Colonic mucosa (tissue), 4 donors: ENCODE measurements around the gene TARDBP. TPM values are rescaled to one million over a fixed set of nuclear protein-coding genes. Genes with fewer than 3 reads are reported as not detected.

Experiments used
- DNase-seq: peaks from one replicate; pipeline ENCODE4 v3.0.0-alpha.2; 2020
- H3K27ac ChIP-seq: fragments of 200-600 bp; one replicate; pipeline ENCODE4 v1.8.0; 2021
- H3K27me3 ChIP-seq: fragments of 200-600 bp; one replicate; pipeline ENCODE4 v1.8.0; 2021
- H3K36me3 ChIP-seq: fragments of 200-600 bp; one replicate; pipeline ENCODE4 v1.8.0; 2021
- H3K4me1 ChIP-seq: fragments of 200-600 bp; one replicate; pipeline ENCODE4 v1.8.0; 2021; ENCODE audit warnings: mild to moderate bottlenecking
- H3K4me3 ChIP-seq: fragments of 200-600 bp; one replicate; pipeline ENCODE4 v1.8.0; 2021
- H3K9ac ChIP-seq, 2 donors: one replicate each; pipeline ENCODE4 v1.7.0; 2013; ENCODE audit warnings: control low read depth in 2 of 2, low read depth in 2 of 2, low read length in 2 of 2
- H3K9me3 ChIP-seq: fragments of 200-600 bp; one replicate; pipeline ENCODE4 v1.8.0; 2021
- CTCF ChIP-seq: fragments of 200-600 bp; IDR thresholded peaks from one replicate; pipeline ENCODE4 v1.8.0; 2022; ENCODE audit warnings: antibody characterized with exemption, mild to moderate bottlenecking
- intact Hi-C: fragments of 100-400 bp; cut with DNase I; formaldehyde crosslinking; loops from one replicate; pipeline ENCODE4 v1.14.1; 2022
- total RNA-seq, 2 donors: library from RNA; stranded (reverse); fragmentation: NEBNext Ultra II Directional in 1 of 2; extraction: Animal tissue kit (Norgen Biotek cat#: 25700) in 1 of 2; gene quantifications; one replicate each; pipeline ENCODE4 v1.2.1, GENCODE V29; 2021
- donor health status: healthy.
- donor health status: DM: no; HTN: no; CAD: no.
- donor health status: DM: no; HTN: no; CAD: no.

The TARDBP gene
- 100 to 1,000 TPM; 126 to 178 TPM for total RNA-seq

- peak within 1 kb of the TSS; percentile 86 to 99 for H3K9ac ChIP-seq
- peak within 1 kb of the TSS; percentile 100 for H3K4me3 ChIP-seq
- H3K9me3 ChIP-seq, result no peaks in the 10 kb centered on the region
- H3K27me3 ChIP-seq, result no peaks in the 10 kb centered on the region
- intact Hi-C loops, result no loop called here
- no peak for TF ChIP-seq CTCF
- peaks cover 17% of the 10 kb centered on the region for H3K36me3 ChIP-seq
- peak within 1 kb of the TSS; percentile 98 for H3K27ac ChIP-seq
- H3K4me1 ChIP-seq, result peaks cover 14% of the 10 kb centered on the region
- peak; percentile 90 for DNase-seq
These were observed at the start of gene TARDBP for GRCh38 chr1:11012260-11013159. TSS of gene TARDBP (plus strand) at chr1:11012654. CDS start at chr1:11013728, 1,074 bp downstream.

GRCh38 chr1:10965546-10966226 is 46.8 kb upstream of the TARDBP start:
- H3K9ac ChIP-seq, result peak overlapping the region in 1 of 2 donors; percentile 1
- intact Hi-C loops, result no loop called here
- TF ChIP-seq CTCF, result no peak
- no peaks in the 10 kb centered on the region for H3K27me3 ChIP-seq
- DNase-seq, result no peak
- H3K27ac ChIP-seq, result no peak overlapping the region
- no peaks in the 10 kb centered on the region for H3K36me3 ChIP-seq
- H3K4me1 ChIP-seq, result no peaks in the 10 kb centered on the region
- no peaks in the 10 kb centered on the region for H3K9me3 ChIP-seq
- H3K4me3 ChIP-seq, result no peak overlapping the region

- no peak overlapping the region for H3K27ac ChIP-seq
- intact Hi-C loops, result no loop called here
- no peaks in the 10 kb centered on the region for H3K27me3 ChIP-seq
- no peaks in the 10 kb centered on the region for H3K36me3 ChIP-seq
- no peak for DNase-seq
- H3K4me1 ChIP-seq, result no peaks in the 10 kb centered on the region
- H3K9me3 ChIP-seq, result no peaks in the 10 kb centered on the region
- no peak overlapping the region for H3K9ac ChIP-seq
- H3K4me3 ChIP-seq, result no peak overlapping the region
- TF ChIP-seq CTCF, result no peak
These were observed 45.4 kb upstream of the TARDBP start for GRCh38 chr1:10967090-10967489.

GRCh38 chr1:10968411-10968826 is 44.0 kb upstream of the TARDBP start:
- intact Hi-C loops, result no loop called here
- no peaks in the 10 kb centered on the region for H3K4me1 ChIP-seq
- peak overlapping the region in 1 of 2 donors; percentile 37 for H3K9ac ChIP-seq
- peak; percentile 50 for DNase-seq
- TF ChIP-seq CTCF, result no peak
- no peak overlapping the region for H3K4me3 ChIP-seq
- no peaks in the 10 kb centered on the region for H3K36me3 ChIP-seq
- H3K9me3 ChIP-seq, result no peaks in the 10 kb centered on the region
- H3K27ac ChIP-seq, result no peak overlapping the region
- no peaks in the 10 kb centered on the region for H3K27me3 ChIP-seq

- intact Hi-C loops, result no loop called here
- H3K4me1 ChIP-seq, result no peaks in the 10 kb centered on the region
- no peaks in the 10 kb centered on the region for H3K27me3 ChIP-seq
- no peak overlapping the region for H3K9ac ChIP-seq
- no peak for TF ChIP-seq CTCF
- no peaks in the 10 kb centered on the region for H3K36me3 ChIP-seq
- no peak for DNase-seq
- H3K4me3 ChIP-seq, result no peak overlapping the region
- H3K27ac ChIP-seq, result no peak overlapping the region
- H3K9me3 ChIP-seq, result no peaks in the 10 kb centered on the region
These were observed 43.0 kb upstream of the TARDBP start for GRCh38 chr1:10969267-10969970.
